A549 (cell line): Measurements from ENCODE around the gene S100A11. TPM values are rescaled to one million over a fixed set of nuclear protein-coding genes. Genes with fewer than 3 reads are reported as not detected.

ENCODE experiments used
- ATAC-seq, 2 experiments: fragments of 200-7000 bp in 1 of 2; fragments of >200 bp in 1 of 2; cut with Nextera tagmentation in 1 of 2; cut with Tn5 transposase in 1 of 2; 3 replicates each; pipeline versions ENCODE4 v1.8.0 to v1.9.1; 2018 to 2020; ENCODE audit warnings: mild to moderate bottlenecking in 1 of 2, moderate library complexity in 1 of 2
- CTCF ChIA-PET: fragments of 300-600 bp; sonication (Branson Sonifier 250); formaldehyde crosslinking; extraction: SDS; loops from one replicate; lab custom pipeline; 2021; ENCODE audit warnings: antibody characterized with exemption, inconsistent platforms; lab: Yijun Ruan, JAX
- POLR2A ChIA-PET: fragments of 350-600 bp; formaldehyde crosslinking; extraction: SDS; loops from one replicate; lab custom pipeline; 2021; ENCODE audit warnings: antibody characterized with exemption, inconsistent platforms; lab: Yijun Ruan, JAX
- DNase-seq, 2 experiments: peaks; one replicate each; pipeline versions ENCODE4 v3.0.0 to v3.0.0-alpha.2; 2011 to 2016; ENCODE audit warnings: low read depth in 1 of 2, low spot score in 1 of 2
- FAIRE-seq: peaks from 2 replicates; lab custom pipeline; 2011; peaks lifted over from hg19 to GRCh38; lab: Jason Lieb, UNC
- H3K27ac ChIP-seq, 2 experiments: fragments of >200 bp; sonication (Bioruptor Twin); formaldehyde crosslinking; 3 replicates each; pipeline ENCODE4 v1.5.1; 2016 to 2017
- H3K4me1 ChIP-seq: fragments of >200 bp; sonication (Bioruptor Twin); formaldehyde crosslinking; 3 replicates; pipeline ENCODE4 v1.6.1; 2016
- H3K4me2 ChIP-seq: fragments of >200 bp; sonication (Bioruptor Twin); formaldehyde crosslinking; 3 replicates; pipeline ENCODE4 v1.6.1; 2016
- H3K4me3 ChIP-seq: fragments of >200 bp; sonication (Bioruptor Twin); formaldehyde crosslinking; 3 replicates; pipeline ENCODE4 v1.5.1; 2016
- H3K9me3 ChIP-seq: fragments of >200 bp; sonication (Bioruptor Twin); formaldehyde crosslinking; 3 replicates; pipeline ENCODE4 v1.6.1; 2016
- BHLHE40 ChIP-seq: IDR thresholded peaks from 2 replicates; pipeline ENCODE4 v1.6.1; 2012; ENCODE audit warnings: low read depth, low read length, inconsistent platforms
- CBX2 ChIP-seq: fragments of 200-600 bp; sonication (generic); IDR thresholded peaks from 2 replicates; pipeline ENCODE4 v1.6.1; 2016; ENCODE audit warnings: low read depth, mild to moderate bottlenecking, borderline replicate concordance
- CBX8 ChIP-seq: fragments of 200-600 bp; sonication (generic); IDR thresholded peaks from 2 replicates; pipeline ENCODE4 v1.6.1; 2016
- CHD4 ChIP-seq: fragments of 200-600 bp; sonication (generic); IDR thresholded peaks from 2 replicates; pipeline ENCODE4 v1.6.1; 2016; ENCODE audit warnings: antibody characterized with exemption, mild to moderate bottlenecking, borderline replicate concordance
- CTCF ChIP-seq: fragments of >200 bp; sonication (Bioruptor Twin); formaldehyde crosslinking; IDR thresholded peaks from 3 replicates; pipeline ENCODE4 v1.5.1; 2016
- EHMT2 ChIP-seq: fragments of 200-600 bp; sonication (generic); IDR thresholded peaks from 2 replicates; pipeline ENCODE4 v1.6.1; 2016; ENCODE audit warnings: antibody characterized with exemption, low read depth, mild to moderate bottlenecking, moderate library complexity
- ELK1 ChIP-seq: fragments of 150-350 bp; IDR thresholded peaks from 2 replicates; pipeline ENCODE4 v1.6.1; 2014; ENCODE audit warnings: low read depth, mild to moderate bottlenecking, low read length
- FOSL2 ChIP-seq, 2 experiments: fragments of 450-650 bp in 1 of 2; fragments of >200 bp in 1 of 2; sonication (Bioruptor Twin) in 1 of 2; formaldehyde crosslinking; IDR thresholded peaks; 2 replicates each; pipeline versions ENCODE4 v1.5.0 to v1.6.1; 2016 to 2020; ENCODE audit warnings: mild to moderate bottlenecking in 1 of 2, moderate library complexity in 1 of 2
- FOXS1 ChIP-seq: fragments of 250-450 bp; sonication (Bioruptor Pico); IDR thresholded peaks from 2 replicates; pipeline ENCODE4 v1.5.0; 2020; ENCODE audit warnings: mild to moderate bottlenecking, moderate library complexity
- HES2 ChIP-seq: fragments of >200 bp; sonication (Bioruptor Twin); formaldehyde crosslinking; IDR thresholded peaks from 2 replicates; pipeline ENCODE4 v1.6.1; 2016
- HEYL ChIP-seq: fragments of 250-450 bp; sonication (Bioruptor Pico); IDR thresholded peaks from 2 replicates; pipeline ENCODE4 v1.8.0; 2021; ENCODE audit warnings: mild to moderate bottlenecking, moderate library complexity
- HMGXB4 ChIP-seq: fragments of 250-450 bp; sonication (Bioruptor Pico); IDR thresholded peaks from 2 replicates; pipeline ENCODE4 v1.5.0; 2021; ENCODE audit warnings: mild to moderate bottlenecking, moderate library complexity, borderline replicate concordance
- HOXA7 ChIP-seq: fragments of 250-450 bp; sonication (Bioruptor Pico); IDR thresholded peaks from 2 replicates; pipeline ENCODE4 v1.5.0; 2020; ENCODE audit warnings: mild to moderate bottlenecking, moderate library complexity
- HOXB13 ChIP-seq: fragments of 250-450 bp; sonication (Bioruptor Pico); IDR thresholded peaks from 2 replicates; pipeline ENCODE4 v1.5.0; 2020; ENCODE audit warnings: low read depth, mild to moderate bottlenecking, moderate library complexity
- HOXB5 ChIP-seq: fragments of 250-450 bp; sonication (Bioruptor Pico); IDR thresholded peaks from 2 replicates; pipeline ENCODE4 v1.5.0; 2020; ENCODE audit warnings: mild to moderate bottlenecking, moderate library complexity
- KDM5A ChIP-seq: fragments of 200-600 bp; sonication (generic); IDR thresholded peaks from 2 replicates; pipeline ENCODE4 v1.6.1; 2016; ENCODE audit warnings: antibody characterized with exemption, mild to moderate bottlenecking
- MAFK ChIP-seq: fragments of 450-650 bp; IDR thresholded peaks from 2 replicates; pipeline ENCODE4 v1.6.1; 2014; ENCODE audit not compliant: partially characterized antibody
- MAX ChIP-seq: IDR thresholded peaks from 2 replicates; pipeline ENCODE4 v1.6.1; 2012
- NPAS2 ChIP-seq: fragments of 250-450 bp; sonication (Bioruptor Pico); IDR thresholded peaks from 2 replicates; pipeline ENCODE4 v1.8.0; 2022; ENCODE audit warnings: mild to moderate bottlenecking, moderate library complexity, borderline replicate concordance
- PBX3 ChIP-seq: IDR thresholded peaks from 2 replicates; pipeline ENCODE4 v1.6.1; 2012
- PHF8 ChIP-seq: fragments of 200-600 bp; sonication (generic); IDR thresholded peaks from 2 replicates; pipeline ENCODE4 v1.6.1; 2016; ENCODE audit warnings: low read depth, mild to moderate bottlenecking, antibody characterized with exemption, moderate library complexity, borderline replicate concordance
- POLR2A ChIP-seq: IDR thresholded peaks from 2 replicates; pipeline ENCODE4 v1.6.1; 2012; ENCODE audit warnings: mild to moderate bottlenecking, low read length
- POLR2AphosphoS2 ChIP-seq: conservative IDR thresholded peaks from 2 replicates; pipeline ENCODE4 v1.6.1; 2012; ENCODE audit warnings: low read length, improper control_type of control experiment, inconsistent platforms
- RARB ChIP-seq: fragments of 250-450 bp; sonication (Bioruptor Pico); IDR thresholded peaks from 2 replicates; pipeline ENCODE4 v1.8.0; 2021; ENCODE audit warnings: mild to moderate bottlenecking, moderate library complexity
- RFX5 ChIP-seq: fragments of 450-650 bp; IDR thresholded peaks from 2 replicates; pipeline ENCODE4 v1.7.1; 2014; ENCODE audit warnings: antibody characterized with exemption, mild to moderate bottlenecking, moderate library complexity
- RNF2 ChIP-seq: fragments of 200-600 bp; sonication (generic); IDR thresholded peaks from 2 replicates; pipeline ENCODE4 v1.6.1; 2016; ENCODE audit warnings: low read depth, mild to moderate bottlenecking, antibody characterized with exemption, moderate library complexity, borderline replicate concordance
- SMC3 ChIP-seq: fragments of >200 bp; sonication (Bioruptor Twin); formaldehyde crosslinking; IDR thresholded peaks from 3 replicates; pipeline ENCODE4 v1.6.1; 2018; ENCODE audit warnings: inconsistent platforms
- SREBF2 ChIP-seq: fragments of 450-650 bp; IDR thresholded peaks from 2 replicates; pipeline ENCODE4 v1.6.1; 2014; ENCODE audit warnings: mild to moderate bottlenecking, moderate library complexity
- TFCP2L1 ChIP-seq: fragments of 250-450 bp; sonication (Bioruptor Pico); IDR thresholded peaks from 2 replicates; pipeline ENCODE4 v1.5.0; 2021; ENCODE audit warnings: mild to moderate bottlenecking
- USF2 ChIP-seq: fragments of 450-650 bp; IDR thresholded peaks from 2 replicates; pipeline ENCODE4 v1.6.1; 2014; ENCODE audit warnings: antibody characterized with exemption
- ZFP36 ChIP-seq: fragments of 450-650 bp; IDR thresholded peaks from 2 replicates; pipeline ENCODE4 v1.6.1; 2014; ENCODE audit warnings: borderline replicate concordance; ENCODE audit not compliant: partially characterized antibody
- ZNF302 ChIP-seq: fragments of 250-450 bp; sonication (Bioruptor Pico); IDR thresholded peaks from 2 replicates; pipeline ENCODE4 v1.9.0; 2021; ENCODE audit warnings: inconsistent platforms, mild to moderate bottlenecking, moderate library complexity
- ZSCAN20 ChIP-seq: fragments of 250-450 bp; sonication (Bioruptor Pico); IDR thresholded peaks from 2 replicates; pipeline ENCODE4 v1.8.0; 2022; ENCODE audit warnings: mild to moderate bottlenecking, moderate library complexity
- WGBS: methylation state at CpG from one replicate; pipeline ENCODE4 v1.1.6; 2017; ENCODE audit errors: missing lambda C conversion rate; 5-methylcytosine and 5-hydroxymethylcytosine counted together
- polyA plus RNA-seq, 4 experiments: library from polyadenylated mRNA; depleted of rRNA in 3 of 4; stranded (reverse); fragments of >200 nt; fragmentation: RNase III in 1 of 4; extraction: RNeasy Plus Mini Kit Qiagen cat#74134 plus additional on column Dnase treatment in 1 of 4; gene quantifications; 2 replicates in 3 of 4; 3 replicates in 1 of 4; pipeline ENCODE4 v1.2.3, GENCODE V29; 2011 to 2017

Gene S100A11
- polyA plus RNA-seq, 2 of the 4 experiments (the other 2 are of a cell fraction), result 671 to 1,531 TPM

GRCh38 chr1:152001631-152002584 lies 34.9 kb downstream of the S100A11 start:
- POLR2A ChIA-PET, result interaction anchor here (0.7 to 3.4 kb wide), 7 partner anchors 8 to 93 kb away, joined by 3 to 19 read pairs (median 6); partner anchors contain the start of gene THEM4
- no peak overlapping the region for H3K4me3 ChIP-seq
- peaks cover 6% of the 10 kb centered on the region; the same call in 1 of the 3 replicates for H3K9me3 ChIP-seq
- peak overlapping the region; percentile 72 to 83 for H3K27ac ChIP-seq
- 63% methylated on average over 4 of the region's 4 CpGs for WGBS
- peak overlapping the region; percentile 60 for H3K4me2 ChIP-seq
- peak; percentile 66 to 89 for DNase-seq
- ATAC-seq, result peak; percentile 66 to 70
- FAIRE-seq, result peak; percentile 93
- H3K4me1 ChIP-seq, result peaks cover 50% of the 10 kb centered on the region
- CTCF ChIA-PET, result interaction anchor here (0.6 to 38.2 kb wide), 39 partner anchors 11 to 457 kb away, joined by 3 to 1410 read pairs (median 5); partner anchors contain the start of genes S100A10, S100A11 and THEM4
- no peak for TF ChIP-seq SREBF2
- TF ChIP-seq NPAS2 (CRISPR knock-in tag), result no peak
- TF ChIP-seq CBX2, result no peak
- no peak for TF ChIP-seq FOSL2 (IDR thresholded peaks at IDR 0.05)
- TF ChIP-seq FOSL2 (CRISPR knock-in tag; IDR thresholded peaks at IDR 0.05), result peak; percentile 40; the same call in 1 of the 2 replicates
- no peak for TF ChIP-seq MAFK
- TF ChIP-seq HOXA7 (CRISPR knock-in tag), result no peak
- no peak for TF ChIP-seq ZSCAN20 (CRISPR knock-in tag)
- no peak for TF ChIP-seq ZFP36
- no peak for TF ChIP-seq KDM5A
- no peak for TF ChIP-seq RARB
- no peak for TF ChIP-seq POLR2A
- TF ChIP-seq USF2, result peak; percentile 75
- no peak for TF ChIP-seq CHD4
- TF ChIP-seq CTCF, result peak; percentile 95
- TF ChIP-seq HMGXB4 (CRISPR knock-in tag), result no peak
- TF ChIP-seq CBX8, result no peak
- no peak for TF ChIP-seq HOXB13
- no peak for TF ChIP-seq RNF2
- TF ChIP-seq HES2, result no peak
- TF ChIP-seq BHLHE40, result no peak
- TF ChIP-seq MAX, result no peak
- no peak for TF ChIP-seq EHMT2
- no peak for TF ChIP-seq ZNF302 (CRISPR knock-in tag)
- TF ChIP-seq SMC3, result peak; percentile 99
- no peak for TF ChIP-seq PBX3
- TF ChIP-seq RFX5, result no peak
- TF ChIP-seq PHF8, result no peak
- TF ChIP-seq FOXS1, result no peak
- no peak for TF ChIP-seq HEYL (CRISPR knock-in tag)
- TF ChIP-seq TFCP2L1, result no peak
- no peak for TF ChIP-seq POLR2AphosphoS2
- TF ChIP-seq HOXB5 (CRISPR knock-in tag), result no peak
- no peak for TF ChIP-seq ELK1
